Liver (tissue), 9 donors: ENCODE results near the gene ATAD1. TPM values are rescaled to one million over a fixed set of nuclear protein-coding genes. Genes with fewer than 3 reads are reported as not detected.

Experiments used
- DNase-seq: peaks from one replicate; pipeline ENCODE4 v3.0.0-alpha.2; 2017; ENCODE audit warnings: low spot score
- H3K27ac ChIP-seq, 2 donors: one replicate each; pipeline ENCODE4 v1.7.0; 2013; ENCODE audit warnings: inconsistent platforms in 2 of 2, low read length in 2 of 2, control low read depth in 1 of 2, low read depth in 1 of 2, mild to moderate bottlenecking in 1 of 2
- H3K27me3 ChIP-seq, 4 donors: one replicate each; pipeline versions ENCODE4 v1.6.1 to v1.7.0; 2013; ENCODE audit warnings: low read length in 3 of 4, inconsistent platforms in 1 of 4, mild to moderate bottlenecking in 1 of 4, moderate library complexity in 1 of 4; ENCODE audit not compliant: control insufficient read depth in 4 of 4, insufficient read depth in 4 of 4
- H3K36me3 ChIP-seq, 4 donors: one replicate each; pipeline versions ENCODE4 v1.6.1 to v1.7.0; 2013; ENCODE audit warnings: low read length in 3 of 4, mild to moderate bottlenecking in 3 of 4, low read depth in 1 of 4, moderate library complexity in 1 of 4; ENCODE audit not compliant: control insufficient read depth in 4 of 4, insufficient read depth in 3 of 4
- H3K4me1 ChIP-seq, 4 donors: one replicate each; pipeline versions ENCODE4 v1.6.1 to v1.7.0; 2013; ENCODE audit warnings: low read length in 3 of 4, mild to moderate bottlenecking in 3 of 4, moderate library complexity in 1 of 4; ENCODE audit not compliant: control insufficient read depth in 4 of 4, insufficient read depth in 4 of 4
- H3K4me3 ChIP-seq, 3 donors: one replicate each; pipeline versions ENCODE4 v1.6.1 to v1.7.0; 2013; ENCODE audit warnings: low read length in 3 of 3, control low read depth in 1 of 3, low read depth in 1 of 3, mild to moderate bottlenecking in 1 of 3
- H3K9ac ChIP-seq, 2 donors: one replicate each; pipeline ENCODE4 v1.7.0; 2013; ENCODE audit warnings: low read length in 2 of 2, mild to moderate bottlenecking in 2 of 2, moderate library complexity in 2 of 2, control low read depth in 1 of 2, low read depth in 1 of 2
- H3K9me3 ChIP-seq, 4 donors: one replicate each; pipeline versions ENCODE4 v1.6.1 to v1.7.0; 2013; ENCODE audit warnings: low read length in 3 of 4; ENCODE audit not compliant: control insufficient read depth in 4 of 4
- FOXA1 ChIP-seq: IDR thresholded peaks from 2 replicates; pipeline ENCODE4 v1.6.1; 2016; ENCODE audit warnings: antibody characterized with exemption
- FOXA2 ChIP-seq: IDR thresholded peaks from 2 replicates; pipeline ENCODE4 v1.6.1; 2016; ENCODE audit warnings: antibody characterized with exemption
- HNF4A ChIP-seq, 2 donors: conservative IDR thresholded peaks; 2 replicates each; pipeline ENCODE4 v1.6.1; 2016; ENCODE audit warnings: antibody characterized with exemption in 2 of 2, mild to moderate bottlenecking in 2 of 2
- HNF4G ChIP-seq: IDR thresholded peaks from 2 replicates; pipeline ENCODE4 v1.6.1; 2016; ENCODE audit warnings: antibody characterized with exemption
- JUND ChIP-seq, 2 donors: IDR thresholded peaks; 2 replicates each; pipeline ENCODE4 v1.6.1; 2016; ENCODE audit warnings: antibody characterized with exemption in 2 of 2
- MAX ChIP-seq: IDR thresholded peaks from 2 replicates; pipeline ENCODE4 v1.6.1; 2016; ENCODE audit warnings: antibody characterized with exemption
- NR2F2 ChIP-seq: IDR thresholded peaks from 2 replicates; pipeline ENCODE4 v1.6.1; 2016; ENCODE audit warnings: antibody characterized with exemption
- RAD21 ChIP-seq, 2 donors: IDR thresholded peaks; 2 replicates each; pipeline ENCODE4 v1.6.1; 2016; ENCODE audit warnings: antibody characterized with exemption in 2 of 2, mild to moderate bottlenecking in 2 of 2
- REST ChIP-seq: IDR thresholded peaks from 2 replicates; pipeline ENCODE4 v1.6.1; 2016; ENCODE audit warnings: antibody characterized with exemption, mild to moderate bottlenecking
- RXRA ChIP-seq, 2 donors: IDR thresholded peaks; 2 replicates each; pipeline ENCODE4 v1.6.1; 2017 to 2018; ENCODE audit warnings: antibody characterized with exemption in 2 of 2, mild to moderate bottlenecking in 1 of 2
- SP1 ChIP-seq: IDR thresholded peaks from 2 replicates; pipeline ENCODE4 v1.6.1; 2018; ENCODE audit warnings: antibody characterized with exemption, mild to moderate bottlenecking
- TAF1 ChIP-seq: conservative IDR thresholded peaks from 2 replicates; pipeline ENCODE4 v1.6.1; 2016; ENCODE audit warnings: antibody characterized with exemption, mild to moderate bottlenecking
- YY1 ChIP-seq: IDR thresholded peaks from 2 replicates; pipeline ENCODE4 v1.6.1; 2016; ENCODE audit warnings: antibody characterized with exemption, mild to moderate bottlenecking
- ZBTB33 ChIP-seq: IDR thresholded peaks from 2 replicates; pipeline ENCODE4 v1.6.1; 2016; ENCODE audit warnings: antibody characterized with exemption
- WGBS: extraction: QIAGEN DNeasy Blood & Tissue Kit; methylation state at CpG from one replicate; pipeline ENCODE4 v1.1.7; 2013; 5-methylcytosine and 5-hydroxymethylcytosine counted together
- polyA plus RNA-seq, 2 donors: library from polyadenylated mRNA; stranded (reverse) in 1 of 2; unstranded in 1 of 2; fragments of 200-250 nt in 1 of 2; fragments of >200 nt in 1 of 2; fragmentation: Nextera tagmentation in 1 of 2; extraction: Ambion mirVana in 1 of 2; gene quantifications; one replicate each; pipeline versions ENCODE4 v1.2.1 to v1.2.3, GENCODE V29; 2013 to 2015
- total RNA-seq, 2 donors: library from RNA; depleted of rRNA; stranded (reverse); fragments of >200 nt; gene quantifications; one replicate each; pipeline ENCODE4 v1.2.3, GENCODE V29; 2014
- TF ChIP-seq, protein P1 (sequence below): IDR thresholded peaks from 2 replicates; pipeline ENCODE4 v1.6.1; 2016; ENCODE audit warnings: antibody characterized with exemption
- donor health status: healthy.
- donor health status: healthy.
- donor health status: healthy.
- donor health status: healthy.
- donor health status: healthy.

The ATAD1 gene
- total and polyA plus RNA-seq, 4 donors, result 12.6 to 33.4 (median 13.1) TPM

GRCh38 chr10:87844837-87845623 lies 27.0 kb upstream of the ATAD1 start:
- no peak for TF ChIP-seq FOXA2
- TF ChIP-seq, protein P1, sequence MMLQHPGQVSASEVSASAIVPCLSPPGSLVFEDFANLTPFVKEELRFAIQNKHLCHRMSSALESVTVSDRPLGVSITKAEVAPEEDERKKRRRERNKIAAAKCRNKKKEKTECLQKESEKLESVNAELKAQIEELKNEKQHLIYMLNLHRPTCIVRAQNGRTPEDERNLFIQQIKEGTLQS, result no peak
- no peak for TF ChIP-seq HNF4G
- TF ChIP-seq MAX, result no peak
- TF ChIP-seq NR2F2, result no peak
- H3K4me3 ChIP-seq, result no peak overlapping the region
- H3K9ac ChIP-seq, result no peak overlapping the region
- no peak overlapping the region for H3K27ac ChIP-seq
- no peaks in the 10 kb centered on the region for H3K4me1 ChIP-seq
- no peaks in the 10 kb centered on the region for H3K36me3 ChIP-seq
- H3K9me3 ChIP-seq, result no peaks in the 10 kb centered on the region
- no peaks in the 10 kb centered on the region for H3K27me3 ChIP-seq
- 45% methylated on average over 1 of the region's 1 CpG for WGBS
- no peak for DNase-seq

DNA sequence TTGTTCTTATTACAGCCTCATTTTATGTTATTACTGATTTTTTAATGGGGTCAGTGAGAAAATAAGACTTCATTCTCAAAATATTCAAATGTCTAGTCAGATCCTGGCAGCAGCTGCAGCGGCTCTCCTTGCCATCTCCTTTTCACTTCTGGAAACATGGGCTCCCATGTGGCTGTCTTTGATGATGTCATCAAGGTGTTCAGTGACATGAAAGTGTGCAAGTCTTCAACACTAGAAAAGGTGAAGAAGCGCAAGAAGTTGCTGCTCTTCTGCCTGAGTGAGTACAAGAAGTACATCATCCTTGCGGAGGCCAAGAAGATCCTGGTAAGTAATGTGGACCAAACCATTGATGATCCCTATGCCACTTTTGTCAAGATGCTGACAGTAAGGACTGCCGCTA lies 25.7 kb upstream of the ATAD1 start:
- TF ChIP-seq YY1 (no peak), MAX (no peak), JUND (IDR thresholded peaks at IDR 0.05) (no peak), RAD21 (IDR thresholded peaks at IDR 0.05) (no peak), REST (no peak), SP1 (no peak), NR2F2 (no peak), RXRA (IDR thresholded peaks at IDR 0.05) (no peak), ZBTB33 (no peak), HNF4G (no peak), HNF4A (conservative IDR thresholded peaks at IDR 0.05) (no peak), FOXA2 (no peak), TAF1 (no peak), FOXA1 (no peak)
- TF ChIP-seq, protein P1, result no peak
- WGBS, result over 99% methylated on average over 4 of the region's 4 CpGs
- no peak overlapping the region for H3K9ac ChIP-seq

More for the DNA sequence above, 25.7 kb upstream of the ATAD1 start:
- H3K36me3 ChIP-seq, result no peaks in the 10 kb centered on the region
- H3K27me3 ChIP-seq, result no peaks in the 10 kb centered on the region
- no peak for DNase-seq
- no peak overlapping the region for H3K4me3 ChIP-seq
- H3K9me3 ChIP-seq, result no peaks in the 10 kb centered on the region
- no peaks in the 10 kb centered on the region for H3K4me1 ChIP-seq
- no peak overlapping the region for H3K27ac ChIP-seq
